GM10266 (cell line): ENCODE results near the gene LTA.

Experiments
- DNase-seq: peaks from one replicate; pipeline ENCODE4 v3.0.0; 2012; ENCODE audit errors: extremely low spot score
- TF ChIP-seq, protein P1 (sequence below): IDR thresholded peaks from 2 replicates; pipeline ENCODE4 v1.5.1; 2012; ENCODE audit warnings: mild to moderate bottlenecking, low read depth; ENCODE audit not compliant: control insufficient read depth, insufficient read depth; ENCODE audit errors: missing control alignments

LTA gene

GRCh38 chr6:31579546-31580437 is 7.7 kb downstream of the LTA start:
- DNase-seq: peak; percentile 22
- TF ChIP-seq, protein P1, sequence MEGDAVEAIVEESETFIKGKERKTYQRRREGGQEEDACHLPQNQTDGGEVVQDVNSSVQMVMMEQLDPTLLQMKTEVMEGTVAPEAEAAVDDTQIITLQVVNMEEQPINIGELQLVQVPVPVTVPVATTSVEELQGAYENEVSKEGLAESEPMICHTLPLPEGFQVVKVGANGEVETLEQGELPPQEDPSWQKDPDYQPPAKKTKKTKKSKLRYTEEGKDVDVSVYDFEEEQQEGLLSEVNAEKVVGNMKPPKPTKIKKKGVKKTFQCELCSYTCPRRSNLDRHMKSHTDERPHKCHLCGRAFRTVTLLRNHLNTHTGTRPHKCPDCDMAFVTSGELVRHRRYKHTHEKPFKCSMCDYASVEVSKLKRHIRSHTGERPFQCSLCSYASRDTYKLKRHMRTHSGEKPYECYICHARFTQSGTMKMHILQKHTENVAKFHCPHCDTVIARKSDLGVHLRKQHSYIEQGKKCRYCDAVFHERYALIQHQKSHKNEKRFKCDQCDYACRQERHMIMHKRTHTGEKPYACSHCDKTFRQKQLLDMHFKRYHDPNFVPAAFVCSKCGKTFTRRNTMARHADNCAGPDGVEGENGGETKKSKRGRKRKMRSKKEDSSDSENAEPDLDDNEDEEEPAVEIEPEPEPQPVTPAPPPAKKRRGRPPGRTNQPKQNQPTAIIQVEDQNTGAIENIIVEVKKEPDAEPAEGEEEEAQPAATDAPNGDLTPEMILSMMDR: no peak

- TF ChIP-seq, protein P1: no peak
- DNase-seq: no peak
Observed at GRCh38 chr6:31580438-31580740, 8.3 kb downstream of the LTA start.

DNA sequence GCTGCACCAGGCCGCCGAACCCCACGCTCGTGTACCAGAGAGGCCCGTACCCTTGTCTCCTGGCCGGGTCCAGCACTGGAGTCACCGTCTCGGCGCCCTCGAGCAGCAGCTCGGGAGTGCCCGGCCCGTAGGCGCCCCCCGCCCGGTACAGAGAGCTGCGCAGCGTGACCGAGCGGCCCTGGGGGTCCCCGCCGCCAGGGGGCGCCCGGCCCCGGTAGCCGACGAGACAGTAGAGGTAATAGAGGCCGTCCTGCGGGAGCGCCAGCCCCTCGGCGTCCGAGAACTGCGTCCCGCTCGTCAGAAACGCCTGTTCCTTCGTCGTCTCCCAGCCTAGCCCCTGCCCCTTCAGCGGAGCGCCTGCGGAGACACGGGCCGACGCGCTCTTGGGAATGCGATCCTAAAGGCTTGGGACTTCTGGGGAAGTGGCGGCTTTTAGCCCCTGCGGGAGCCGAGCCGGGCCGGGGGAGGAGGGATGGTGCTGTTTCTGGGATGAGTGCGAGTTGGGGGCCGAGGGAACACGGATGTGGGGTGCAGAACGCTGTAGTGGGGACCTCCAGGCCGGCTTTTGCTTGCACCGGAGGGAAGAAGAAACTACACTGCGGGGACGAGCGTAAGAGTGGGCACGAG is 8.8 kb downstream of the LTA start:
- peak; percentile 77 for DNase-seq
- TF ChIP-seq, protein P1: peak; percentile 94

- TF ChIP-seq, protein P1: no peak
- no peak for DNase-seq
Observed at GRCh38 chr6:31581434-31582229, 9.5 kb downstream of the LTA start.

DNA sequence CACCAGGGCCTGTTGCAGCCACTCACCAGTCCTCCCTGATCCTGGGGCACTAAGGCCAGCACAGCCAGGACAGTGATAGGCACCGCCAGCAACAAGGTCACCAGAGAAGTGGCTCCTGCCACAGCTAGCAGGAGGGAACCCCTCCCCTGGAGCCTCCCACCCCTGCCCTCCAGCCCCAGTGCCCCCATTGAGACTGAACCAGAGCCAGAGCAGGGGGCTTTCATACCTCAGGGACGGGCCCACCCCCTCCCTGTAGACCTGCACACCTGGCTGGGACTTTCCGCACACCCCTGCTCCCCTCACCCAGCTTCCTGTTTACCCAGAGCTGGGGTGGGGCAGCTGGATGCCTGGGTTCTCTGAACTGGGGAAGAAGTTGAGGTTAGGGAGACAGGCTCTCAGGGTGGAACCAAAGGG is 10.1 kb downstream of the LTA start, which contains the start of gene LTB:
Gene LTB, minus strand, starts transcription at position 195 of the 414 bp plus-strand sequence. Its CDS starts 7 bp downstream, at position 188.
- TF ChIP-seq, protein P1: no peak
- DNase-seq: no peak

DNA sequence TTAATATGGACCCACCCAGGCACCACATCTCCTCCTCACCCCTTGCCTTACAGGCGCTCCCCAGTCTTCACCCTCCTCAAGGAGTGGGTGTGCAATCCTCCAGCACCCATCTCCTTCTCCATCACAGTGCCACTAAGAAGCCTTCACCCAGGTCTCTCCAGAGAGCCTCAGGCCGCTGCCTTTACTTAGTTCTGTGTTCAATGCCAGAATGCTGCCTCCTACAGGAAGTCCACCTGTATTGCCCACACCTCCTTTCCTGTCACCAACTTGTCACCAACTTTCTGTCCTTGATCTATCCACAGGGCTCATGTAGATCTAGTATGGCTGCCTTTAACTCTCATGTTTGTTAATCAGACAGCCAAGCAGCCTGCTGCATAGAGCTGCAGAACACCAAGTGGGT is 13.4 kb downstream of the LTA start:
- peak; percentile 45 for DNase-seq
- TF ChIP-seq, protein P1: peak; percentile 57
